Stomach (tissue), 9 donors: ENCODE data around the gene PHF23. TPM values are rescaled to one million over a fixed set of nuclear protein-coding genes. Genes with fewer than 3 reads are reported as not detected.
"Not testable (repeated sequence)": the region's sequence is repeated elsewhere in the genome, so short reads cannot be mapped to it uniquely, and the experiment has no call there.

Experiments
- DNase-seq, 2 donors: peaks; one replicate each; pipeline versions ENCODE4 v3.0.0 to v3.0.0-alpha.2; 2013 to 2019
- H3K27ac ChIP-seq, 5 donors: fragments of 200-600 bp in 4 of 5; sonication (generic) in 4 of 5; one replicate each; pipeline ENCODE4 v1.5.1; 2013 to 2019; ENCODE audit warnings: mild to moderate bottlenecking in 1 of 5, moderate library complexity in 1 of 5
- H3K27me3 ChIP-seq, 3 donors: fragments of 200-600 bp; sonication (generic); one replicate each; pipeline ENCODE4 v1.5.1; 2017 to 2019; ENCODE audit warnings: mixed run types in 1 of 3
- H3K36me3 ChIP-seq, 4 donors: fragments of 200-600 bp; sonication (generic); 1 replicate in 3 of 4; 2 replicates in 1 of 4; pipeline ENCODE4 v1.5.1; 2016 to 2019
- H3K4me1 ChIP-seq, 4 donors: fragments of 200-600 bp; sonication (generic); one replicate each; pipeline ENCODE4 v1.5.1; 2016 to 2019
- H3K4me3 ChIP-seq, 4 donors: fragments of 200-600 bp; sonication (generic) in 3 of 4; one replicate each; pipeline ENCODE4 v1.5.1; 2016 to 2019; ENCODE audit warnings: mild to moderate bottlenecking in 1 of 4
- H3K9me3 ChIP-seq, 4 donors: fragments of 200-600 bp; sonication (generic); one replicate each; pipeline ENCODE4 v1.5.1; 2016 to 2019
- CTCF ChIP-seq, 7 experiments: fragments of 450-650 bp in 4 of 7; fragments of 200-600 bp in 3 of 7; sonication (generic) in 3 of 7; IDR thresholded peaks; one replicate each; pipeline ENCODE4 v1.5.1; 2016 to 2019; ENCODE audit warnings: antibody characterized with exemption in 7 of 7, control low read depth in 2 of 7, mild to moderate bottlenecking in 1 of 7
- EP300 ChIP-seq: sonication (generic); formaldehyde crosslinking; IDR thresholded peaks from one replicate; pipeline ENCODE4 v1.6.1; 2017; ENCODE audit warnings: antibody characterized with exemption
- POLR2A ChIP-seq, 4 donors: fragments of 450-650 bp; IDR thresholded peaks; one replicate each; pipeline ENCODE4 v1.6.1; 2016; ENCODE audit warnings: antibody characterized with exemption in 4 of 4, control low read depth in 2 of 4, mild to moderate bottlenecking in 1 of 4, moderate library complexity in 1 of 4
- POLR2AphosphoS5 ChIP-seq, 3 donors: sonication (generic); formaldehyde crosslinking; IDR thresholded peaks; one replicate each; pipeline ENCODE4 v1.6.1; 2016; ENCODE audit warnings: antibody characterized with exemption in 3 of 3
- WGBS, 5 donors: extraction: QIAGEN DNeasy Blood & Tissue Kit in 3 of 5; methylation state at CpG; one replicate each; pipeline versions ENCODE4 v1.1.5 to v1.1.7; 2013 to 2018; 5-methylcytosine and 5-hydroxymethylcytosine counted together
- intact Hi-C: fragments of 100-400 bp; cut with DNase I; formaldehyde crosslinking; loops from one replicate; pipeline ENCODE4 v1.15.1; 2023; ENCODE audit warnings: low total_unique reads
- polyA plus RNA-seq, 3 donors: library from polyadenylated mRNA; stranded (reverse); fragments of 200-250 nt; gene quantifications; one replicate each; pipeline ENCODE4 v1.2.3, GENCODE V29; 2013
- total RNA-seq, 5 donors: library from RNA; depleted of rRNA; stranded (reverse); fragments of >200 nt; gene quantifications; one replicate each; pipeline versions ENCODE4 v1.1.0 to v1.2.3, GENCODE V29; 2014 to 2016
- donor health status: healthy with polysubstance abuse.
- donor health status: Bipolar disorder and iron deficiency.
- donor health status: healthy.

Gene PHF23
- total and polyA plus RNA-seq, 8 donors = 5.2 to 27.2 (median 21.4) TPM

GRCh38 chr17:7246779-7247178 is 7.5 kb upstream of the PHF23 start:
- Histone ChIP-seq H3K9me3 (no peaks in the 10 kb centered on the region), H3K4me3 (no peak overlapping the region), H3K27me3 (no peaks in the 10 kb centered on the region), H3K36me3 (peaks cover 25 to 44% (median 37%) of the 10 kb centered on the region in 4 donors), H3K27ac (no peak overlapping the region), H3K4me1 (peaks cover 28 to 50% (median 37%) of the 10 kb centered on the region in 4 donors)
- no peak for DNase-seq
- WGBS, 5 donors = 86 to 91% (median 89%) methylated on average over 5 of the region's 5 CpGs
- intact Hi-C loops = no loop called here
- TF ChIP-seq POLR2A (IDR thresholded peaks at IDR 0.05) (no peak), EP300 (no peak), CTCF (IDR thresholded peaks at IDR 0.05) (no peak), POLR2AphosphoS5 (IDR thresholded peaks at IDR 0.05) (no peak)

GRCh38 chr17:7243838-7244237 is 4.6 kb upstream of the PHF23 start:
- peaks cover 34 to 52% (median 47%) of the 10 kb centered on the region in 4 donors for H3K36me3 ChIP-seq
- peak overlapping the region in 2 of 4 donors; percentile 78 to 86 for H3K4me3 ChIP-seq

GRCh38 chr17:7243453-7243729 is 4.1 kb upstream of the PHF23 start:
- H3K36me3 ChIP-seq = peaks cover 34 to 52% (median 47%) of the 10 kb centered on the region in 4 donors
- DNase-seq = no peak
- H3K4me3 ChIP-seq = peak overlapping the region; percentile 77 to 97 (median 82)
- H3K4me1 ChIP-seq = peaks cover 21 to 42% (median 31%) of the 10 kb centered on the region in 4 donors
- peak overlapping the region; percentile 94 to 99 (median 97) for H3K27ac ChIP-seq
- WGBS, 5 donors = 21 to 41% (median 25%) methylated on average over 2 of the region's 2 CpGs
- H3K9me3 ChIP-seq = no peaks in the 10 kb centered on the region
- TF ChIP-seq EP300 (no peak), POLR2A (IDR thresholded peaks at IDR 0.05) (no peak)
- H3K27me3 ChIP-seq = no peaks in the 10 kb centered on the region
- intact Hi-C loops = no loop called here

More at GRCh38 chr17:7243838-7244237, 4.6 kb upstream of the PHF23 start:
- DNase-seq, H3K27me3 ChIP-seq, intact Hi-C loops, H3K9me3 ChIP-seq: not testable (repeated sequence)
- WGBS, 5 donors = 55 to 74% (median 72%) methylated on average over 6 to 10 of the region's 10 CpGs
- Histone ChIP-seq H3K4me1 (peaks cover 24 to 46% (median 35%) of the 10 kb centered on the region in 4 donors), H3K27ac (peak overlapping the region in 4 of 5 donors; percentile 95 to 99 (median 98))

- peak overlapping the region; percentile 94 to 99 (median 97) for H3K27ac ChIP-seq
- peak; percentile 97 to 98 for DNase-seq
- no peaks in the 10 kb centered on the region for H3K9me3 ChIP-seq
- no peaks in the 10 kb centered on the region for H3K27me3 ChIP-seq
- WGBS, 5 donors = 0 to 4% (median 1%) methylated on average over 44 to 49 of the region's 49 CpGs
- peaks cover 34 to 52% (median 47%) of the 10 kb centered on the region in 4 donors for H3K36me3 ChIP-seq
- H3K4me1 ChIP-seq = peaks cover 20 to 38% (median 30%) of the 10 kb centered on the region in 4 donors
- intact Hi-C loops = no loop called here
- no peak for TF ChIP-seq POLR2A (IDR thresholded peaks at IDR 0.05)
- TF ChIP-seq EP300 = peak; percentile 37
- peak in 2 of 7 experiments; percentile 12 to 17 for TF ChIP-seq CTCF (IDR thresholded peaks at IDR 0.05)
- TF ChIP-seq POLR2AphosphoS5 (IDR thresholded peaks at IDR 0.05) = peak; percentile 87 to 98 (median 97)
- peak overlapping the region; percentile 77 to 97 (median 82) for H3K4me3 ChIP-seq
Observed at GRCh38 chr17:7242717-7243452, 3.6 kb upstream of the PHF23 start.

- WGBS, 5 donors = 0 to 1% (median 0%) methylated on average over 34 to 62 of the region's 62 CpGs
- Histone ChIP-seq H3K4me1 (peaks cover 26 to 39% (median 37%) of the 10 kb centered on the region in 4 donors), H3K27me3 (no peaks in the 10 kb centered on the region), H3K4me3 (peak within 1 kb of the TSS; percentile 77 to 97 (median 82)), H3K9me3 (no peaks in the 10 kb centered on the region), H3K36me3 (peaks cover 34 to 50% (median 46%) of the 10 kb centered on the region in 4 donors), H3K27ac (peak within 1 kb of the TSS; percentile 94 to 99 (median 97))
- TF ChIP-seq EP300 = no peak
- TF ChIP-seq POLR2AphosphoS5 (IDR thresholded peaks at IDR 0.05) = peak in 1 of 3 donors; percentile 22
- peak in 2 of 4 donors; percentile 32 to 41 for TF ChIP-seq POLR2A (IDR thresholded peaks at IDR 0.05)
- no peak for TF ChIP-seq CTCF (IDR thresholded peaks at IDR 0.05)
- peak; percentile 96 to 98 for DNase-seq
- intact Hi-C loops = no loop called here
Observed at GRCh38 chr17:7241783-7242716, 2.8 kb upstream of the PHF23 start, which contains the start of gene GABARAP. Gene GABARAP (minus strand): TSS chr17:7242449. CDS start chr17:7242330, 119 bp downstream.
